Naive B cell (primary cell): Measurements from ENCODE around the gene DUSP2. TPM values are rescaled to one million over a fixed set of nuclear protein-coding genes. Genes with fewer than 3 reads are reported as not detected.

Experiments used
- ATAC-seq, 2 donors: fragments of 150-1000 bp; cut with Tn5 transposase; 2 replicates each; pipeline ENCODE4 v1.10.0; 2021; ENCODE audit warnings: low read depth in 2 of 2, mild to moderate bottlenecking in 2 of 2, moderate library complexity in 2 of 2
- DNase-seq: peaks from one replicate; pipeline ENCODE4 v3.0.0; 2022
- H3K27ac Mint-ChIP-seq, 6 donors: one replicate each; pipeline ENCODE4 v1.8.0; 2020 to 2022; ENCODE audit warnings: mild to moderate bottlenecking in 6 of 6, mixed read lengths in 6 of 6, moderate library complexity in 5 of 6, inconsistent platforms in 2 of 6
- H3K27me3 Mint-ChIP-seq, 3 donors: one replicate each; pipeline ENCODE4 v1.8.0; 2021 to 2022; ENCODE audit warnings: mixed read lengths in 3 of 3, mild to moderate bottlenecking in 1 of 3
- H3K36me3 Mint-ChIP-seq, 2 donors: one replicate each; pipeline ENCODE4 v1.8.0; 2020 to 2022; ENCODE audit warnings: mixed read lengths in 2 of 2, inconsistent platforms in 1 of 2, mild to moderate bottlenecking in 1 of 2
- H3K4me1 Mint-ChIP-seq, 3 donors: one replicate each; pipeline ENCODE4 v1.8.0; 2020 to 2022; ENCODE audit warnings: mixed read lengths in 3 of 3, inconsistent platforms in 1 of 3, mild to moderate bottlenecking in 1 of 3, moderate library complexity in 1 of 3
- H3K4me3 Mint-ChIP-seq, 8 donors: one replicate each; pipeline ENCODE4 v1.8.0; 2020 to 2022; ENCODE audit warnings: mild to moderate bottlenecking in 8 of 8, mixed read lengths in 8 of 8, moderate library complexity in 8 of 8, inconsistent platforms in 2 of 8
- H3K9me3 Mint-ChIP-seq, 7 donors: one replicate each; pipeline ENCODE4 v1.8.0; 2020 to 2022; ENCODE audit warnings: mixed read lengths in 7 of 7, mild to moderate bottlenecking in 5 of 7, inconsistent platforms in 2 of 7, moderate library complexity in 1 of 7
- polyA plus RNA-seq, 6 donors: library from polyadenylated mRNA; unstranded; fragments of 300-500 nt; fragmentation: Illumina TruSeq; gene quantifications; one replicate each; pipeline ENCODE4 v1.2.3, GENCODE V29; 2021; ENCODE audit warnings: low read depth in 6 of 6

Gene DUSP2
- polyA plus RNA-seq, 6 donors from 2014 or later, result 56.3 to 220 (median 95.9) TPM

- Mint-ChIP-seq H3K9me3 (no peaks in the 10 kb centered on the region), H3K4me3 (peak within 1 kb of the TSS; percentile 70 to 89 (median 86)), H3K27me3 (peaks cover 11 to 50% (median 46%) of the 10 kb centered on the region in 3 donors), H3K36me3 (no peaks in the 10 kb centered on the region), H3K27ac (peak within 1 kb of the TSS; percentile 44 to 94 (median 69)), H3K4me1 (peaks cover 29 to 32% (median 30%) of the 10 kb centered on the region in 3 donors)
- peak; percentile 60 for DNase-seq
- peak; percentile 67 to 69 for ATAC-seq
These were observed 28.8 kb downstream of the DUSP2 start, which contains the start of gene ADRA2B for GRCh38 chr2:96116424-96116878. TSS of gene ADRA2B (minus strand) at chr2:96116571. CDS start at chr2:96116149, 422 bp downstream.

- peaks cover 23 to 32% (median 30%) of the 10 kb centered on the region in 3 donors for H3K4me1 Mint-ChIP-seq
- H3K27me3 Mint-ChIP-seq, result peaks cover 9 to 44% (median 39%) of the 10 kb centered on the region in 3 donors
- no peak for ATAC-seq
- no peaks in the 10 kb centered on the region for H3K9me3 Mint-ChIP-seq
- H3K36me3 Mint-ChIP-seq, result no peaks in the 10 kb centered on the region
- H3K27ac Mint-ChIP-seq, result peak overlapping the region in 3 of 6 donors; percentile 62 to 94 (median 76)
- DNase-seq, result no peak
- H3K4me3 Mint-ChIP-seq, result peak overlapping the region; percentile 70 to 89 (median 86)
These were observed 29.4 kb downstream of the DUSP2 start for GRCh38 chr2:96115631-96116423.

- Mint-ChIP-seq H3K9me3 (no peaks in the 10 kb centered on the region), H3K36me3 (no peaks in the 10 kb centered on the region), H3K4me1 (peaks cover 15 to 24% (median 23%) of the 10 kb centered on the region in 3 donors), H3K4me3 (peak overlapping the region; percentile 69 to 89 (median 83)), H3K27me3 (peaks cover 5 to 36% (median 31%) of the 10 kb centered on the region in 3 donors), H3K27ac (peak overlapping the region in 4 of 6 donors; percentile 57 to 94 (median 82))
- DNase-seq (no peak), ATAC-seq (no peak)
These were observed 30.2 kb downstream of the DUSP2 start for GRCh38 chr2:96114903-96115581.

- ATAC-seq (no peak), DNase-seq (no peak)
- no peaks in the 10 kb centered on the region for H3K9me3 Mint-ChIP-seq
- peaks cover 14 to 21% (median 18%) of the 10 kb centered on the region in 3 donors for H3K4me1 Mint-ChIP-seq
- no peak overlapping the region for H3K27ac Mint-ChIP-seq
- H3K27me3 Mint-ChIP-seq, result peaks cover 5 to 31% (median 26%) of the 10 kb centered on the region in 3 donors
- H3K36me3 Mint-ChIP-seq, result no peaks in the 10 kb centered on the region
- H3K4me3 Mint-ChIP-seq, result peak overlapping the region in 5 of 8 donors; percentile 8 to 69 (median 39)
These were observed 30.7 kb downstream of the DUSP2 start for GRCh38 chr2:96114546-96114902.

GRCh38 chr2:96113951-96114350, 31.3 kb downstream of the DUSP2 start:
- no peak for ATAC-seq
- H3K4me1 Mint-ChIP-seq, result peaks cover 14 to 21% (median 18%) of the 10 kb centered on the region in 3 donors
- peak overlapping the region in 1 of 8 donors; percentile 15 for H3K4me3 Mint-ChIP-seq
- DNase-seq, result no peak
- no peak overlapping the region for H3K27ac Mint-ChIP-seq
- H3K36me3 Mint-ChIP-seq, result no peaks in the 10 kb centered on the region
- no peaks in the 10 kb centered on the region for H3K9me3 Mint-ChIP-seq
- peaks cover 3 to 31% (median 22%) of the 10 kb centered on the region in 3 donors for H3K27me3 Mint-ChIP-seq

GRCh38 chr2:96113367-96113677, 31.9 kb downstream of the DUSP2 start:
- peak overlapping the region in 2 of 6 donors; percentile 65 to 83 for H3K27ac Mint-ChIP-seq
- H3K36me3 Mint-ChIP-seq, result no peaks in the 10 kb centered on the region
- H3K4me3 Mint-ChIP-seq, result peak overlapping the region in 3 of 8 donors; percentile 15 to 67 (median 47)
- ATAC-seq (no peak), DNase-seq (no peak)
- H3K27me3 Mint-ChIP-seq, result peaks cover 0 to 31% (median 23%) of the 10 kb centered on the region in 3 donors
- H3K4me1 Mint-ChIP-seq, result peaks cover 14 to 21% (median 18%) of the 10 kb centered on the region in 3 donors
- no peaks in the 10 kb centered on the region for H3K9me3 Mint-ChIP-seq

- peak overlapping the region in 2 of 6 donors; percentile 65 to 83 for H3K27ac Mint-ChIP-seq
These were observed 32.5 kb downstream of the DUSP2 start for GRCh38 chr2:96112501-96113366.

GRCh38 chr2:96111823-96112500, 33.3 kb downstream of the DUSP2 start:
- H3K4me1 Mint-ChIP-seq, result peaks cover 10% of the 10 kb centered on the region in 3 donors
- no peak for DNase-seq
- H3K9me3 Mint-ChIP-seq, result no peaks in the 10 kb centered on the region
- H3K36me3 Mint-ChIP-seq, result no peaks in the 10 kb centered on the region
- no peak for ATAC-seq
- H3K4me3 Mint-ChIP-seq, result no peak overlapping the region
- H3K27me3 Mint-ChIP-seq, result peaks cover 0 to 32% (median 26%) of the 10 kb centered on the region in 3 donors
- H3K27ac Mint-ChIP-seq, result peak overlapping the region in 1 of 6 donors; percentile 73

More at GRCh38 chr2:96112501-96113366, 32.5 kb downstream of the DUSP2 start:
- Mint-ChIP-seq H3K27me3 (peaks cover 0 to 30% (median 25%) of the 10 kb centered on the region in 3 donors), H3K9me3 (no peaks in the 10 kb centered on the region), H3K4me1 (peaks cover 15 to 17% (median 16%) of the 10 kb centered on the region in 3 donors), H3K36me3 (no peaks in the 10 kb centered on the region), H3K4me3 (peak overlapping the region in 2 of 8 donors; percentile 15 to 47)
- no peak for ATAC-seq
- DNase-seq, result no peak

GRCh38 chr2:96111257-96111640, 34.0 kb downstream of the DUSP2 start:
- Mint-ChIP-seq H3K36me3 (peaks cover 0 to 4% of the 10 kb centered on the region in 2 donors), H3K4me1 (peaks cover 10% of the 10 kb centered on the region in 3 donors), H3K9me3 (peaks cover 0 to 3% (median 0%) of the 10 kb centered on the region in 7 donors), H3K27ac (peak overlapping the region in 1 of 6 donors; percentile 27), H3K4me3 (no peak overlapping the region), H3K27me3 (peaks cover 0 to 32% (median 26%) of the 10 kb centered on the region in 3 donors)
- no peak for DNase-seq
- ATAC-seq, result no peak

- DNase-seq (no peak), ATAC-seq (no peak)
- H3K27me3 Mint-ChIP-seq, result peaks cover 0 to 28% (median 22%) of the 10 kb centered on the region in 3 donors
- H3K4me3 Mint-ChIP-seq, result no peak overlapping the region
- no peak overlapping the region for H3K27ac Mint-ChIP-seq
- peaks cover 0 to 8% (median 2%) of the 10 kb centered on the region in 7 donors for H3K9me3 Mint-ChIP-seq
- peaks cover 7 to 8% (median 7%) of the 10 kb centered on the region in 3 donors for H3K4me1 Mint-ChIP-seq
- peaks cover 0 to 9% of the 10 kb centered on the region in 2 donors for H3K36me3 Mint-ChIP-seq
These were observed 34.5 kb downstream of the DUSP2 start for GRCh38 chr2:96110621-96111256.

GRCh38 chr2:96109931-96110511, 35.2 kb downstream of the DUSP2 start:
- no peak overlapping the region for H3K27ac Mint-ChIP-seq
- no peak overlapping the region for H3K4me3 Mint-ChIP-seq
- H3K9me3 Mint-ChIP-seq, result peaks cover 5 to 15% (median 7%) of the 10 kb centered on the region in 7 donors
- H3K4me1 Mint-ChIP-seq, result peaks cover 0 to 6% (median 3%) of the 10 kb centered on the region in 3 donors
- DNase-seq (no peak), ATAC-seq (no peak)
- H3K36me3 Mint-ChIP-seq, result peaks cover 0 to 16% of the 10 kb centered on the region in 2 donors
- H3K27me3 Mint-ChIP-seq, result peaks cover 0 to 21% (median 16%) of the 10 kb centered on the region in 3 donors

GRCh38 chr2:96109361-96109680, 35.9 kb downstream of the DUSP2 start:
- Mint-ChIP-seq H3K27ac (no peak overlapping the region), H3K27me3 (peaks cover 0 to 21% (median 16%) of the 10 kb centered on the region in 3 donors), H3K36me3 (peaks cover 0 to 20% of the 10 kb centered on the region in 2 donors), H3K9me3 (peaks cover 6 to 19% (median 10%) of the 10 kb centered on the region in 7 donors), H3K4me3 (no peak overlapping the region), H3K4me1 (peaks cover 0 to 12% (median 4%) of the 10 kb centered on the region in 3 donors)
- no peak for ATAC-seq
- DNase-seq, result no peak
